Medulla oblongata (tissue), 1 donor: Measurements from ENCODE around the gene MAK.
A peak's percentile ranks its signal among the peaks of the same experiment; 100 is the strongest.
"Not testable (repeated sequence)": the region's sequence is repeated elsewhere in the genome, so short reads cannot be mapped to it uniquely, and the experiment has no call there.

Source experiments
- DNase-seq: peaks from one replicate; pipeline ENCODE4 v3.0.0-alpha.2; 2015; ENCODE audit errors: extremely low spot score

The MAK gene

GRCh38 chr6:10779076-10779475 is 59.3 kb downstream of the MAK start:
- no peak for DNase-seq

- DNase-seq = no peak
Observed at GRCh38 chr6:10778230-10778629, 60.1 kb downstream of the MAK start.

GRCh38 chr6:10771371-10771894 is 66.9 kb downstream of the MAK start:
- no peak for DNase-seq

- no peak for DNase-seq
Observed at GRCh38 chr6:10769419-10769818, 68.9 kb downstream of the MAK start.

- no peak for DNase-seq
Observed at GRCh38 chr6:10763006-10763405, 75.3 kb downstream of the MAK start.

- no peak for DNase-seq
Observed at GRCh38 chr6:10759884-10760329, 78.4 kb downstream of the MAK start.

- peak; percentile 23 for DNase-seq
Observed at GRCh38 chr6:10759312-10759839, 79.0 kb downstream of the MAK start.

- DNase-seq = no peak
Observed at GRCh38 chr6:10756085-10756484, 82.3 kb downstream of the MAK start.

- DNase-seq = not testable (repeated sequence)
Observed at GRCh38 chr6:10751757-10752156, 86.6 kb downstream of the MAK start.

- not testable (repeated sequence) for DNase-seq
Observed at GRCh38 chr6:10750568-10750967, 87.8 kb downstream of the MAK start.

GRCh38 chr6:10749734-10750133 is 88.6 kb downstream of the MAK start:
- DNase-seq = no peak

- peak; percentile 97 for DNase-seq
Observed at GRCh38 chr6:10747251-10747972, 90.9 kb downstream of the MAK start, which contains the start of gene TMEM14B. TSS of gene TMEM14B (plus strand) at chr6:10747805. CDS start at chr6:10749246, 1,441 bp downstream.

GRCh38 chr6:10746915-10747250 is 91.5 kb downstream of the MAK start:
- no peak for DNase-seq

- DNase-seq = no peak
Observed at GRCh38 chr6:10745116-10745515, 93.2 kb downstream of the MAK start.

GRCh38 chr6:10743515-10743914 is 94.8 kb downstream of the MAK start:
- no peak for DNase-seq

GRCh38 chr6:10742251-10742650 is 96.1 kb downstream of the MAK start:
- no peak for DNase-seq

- DNase-seq = not testable (repeated sequence)
Observed at GRCh38 chr6:10741643-10742042, 96.7 kb downstream of the MAK start.

- no peak for DNase-seq
Observed at GRCh38 chr6:10740061-10740460, 98.3 kb downstream of the MAK start.

- DNase-seq = no peak
Observed at GRCh38 chr6:10736731-10737130, 101.6 kb downstream of the MAK start.

GRCh38 chr6:10733863-10734262 is 104.5 kb downstream of the MAK start:
- DNase-seq = no peak

GRCh38 chr6:10733151-10733715 is 105.1 kb downstream of the MAK start:
- DNase-seq = no peak

GRCh38 chr6:10730254-10730653 is 108.1 kb downstream of the MAK start:
- no peak for DNase-seq

- peak; percentile 75 for DNase-seq
Observed at GRCh38 chr6:10725716-10726115, 112.6 kb downstream of the MAK start.
